Smooth muscle cell (in vitro differentiated cells): ENCODE measurements around the gene MTUS2. TPM values are rescaled to one million over a fixed set of nuclear protein-coding genes. Genes with fewer than 3 reads are reported as not detected.

Source experiments
- DNase-seq: peaks from one replicate; lab custom pipeline; 2025; ENCODE audit not compliant: unreplicated experiment; lab: John Stamatoyannopoulos, UW
- H2AFZ ChIP-seq: fragments of 200-600 bp; sonication (generic); 2 replicates; pipeline ENCODE4 v1.6.0; 2016; ENCODE audit warnings: antibody characterized with exemption, low read depth, mild to moderate bottlenecking
- H3F3A ChIP-seq: fragments of 200-600 bp; sonication (generic); 2 replicates; pipeline ENCODE4 v1.6.0; 2017; ENCODE audit warnings: antibody characterized with exemption, low read depth
- H3K27ac ChIP-seq: fragments of 200-600 bp; sonication (generic); 2 replicates; pipeline ENCODE4 v1.5.1; 2016; ENCODE audit warnings: low read depth, mild to moderate bottlenecking
- H3K27me3 ChIP-seq: fragments of 200-600 bp; sonication (generic); 2 replicates; pipeline ENCODE4 v1.6.1; 2016; ENCODE audit warnings: low read depth, mild to moderate bottlenecking
- H3K36me3 ChIP-seq: fragments of 200-600 bp; sonication (generic); 2 replicates; pipeline ENCODE4 v1.5.1; 2016; ENCODE audit warnings: low read depth
- H3K4me1 ChIP-seq: fragments of 200-600 bp; sonication (generic); 2 replicates; pipeline ENCODE4 v1.5.1; 2016; ENCODE audit warnings: low read depth
- H3K4me2 ChIP-seq: fragments of 200-600 bp; sonication (generic); 2 replicates; pipeline ENCODE4 v1.6.0; 2016; ENCODE audit warnings: mild to moderate bottlenecking
- H3K4me3 ChIP-seq: fragments of 200-600 bp; sonication (generic); 2 replicates; pipeline ENCODE4 v1.5.1; 2016; ENCODE audit warnings: mild to moderate bottlenecking
- H3K79me2 ChIP-seq: fragments of 200-600 bp; sonication (generic); 2 replicates; pipeline ENCODE4 v1.6.0; 2016; ENCODE audit warnings: low read depth, mild to moderate bottlenecking
- H3K9ac ChIP-seq: fragments of 200-600 bp; sonication (generic); 2 replicates; pipeline ENCODE4 v1.6.0; 2016; ENCODE audit warnings: low read depth
- H3K9me3 ChIP-seq: fragments of 200-600 bp; sonication (generic); replicated peaks from 2 replicates; pipeline ENCODE4 v1.5.1; 2016; ENCODE audit warnings: low read depth
- H4K20me1 ChIP-seq: fragments of 200-600 bp; sonication (generic); 2 replicates; pipeline ENCODE4 v1.6.0; 2016; ENCODE audit warnings: low read depth
- WGBS: methylation state at CpG from one replicate; pipeline ENCODE4 v1.1.7; 2016; ENCODE audit warnings: low lambda C conversion rate; 5-methylcytosine and 5-hydroxymethylcytosine counted together
- polyA plus RNA-seq: library from polyadenylated mRNA; unstranded; fragments of >200 nt; fragmentation: Nextera tagmentation; extraction: Ambion mirVana; gene quantifications from 2 replicates; pipeline ENCODE4 v1.2.1, GENCODE V29; 2016
- total RNA-seq: library from RNA; depleted of rRNA; stranded (reverse); fragments of >200 nt; gene quantifications from 2 replicates; pipeline ENCODE4 v1.2.3, GENCODE V29; 2014
- TF ChIP-seq, protein P1 (sequence below): fragments of 200-600 bp; sonication (generic); IDR thresholded peaks from 2 replicates; pipeline ENCODE4 v1.5.1; 2017; ENCODE audit warnings: borderline replicate concordance, mild to moderate bottlenecking, antibody characterized with exemption; ENCODE audit not compliant: insufficient read depth, poor library complexity, severe bottlenecking

Gene MTUS2
- total and polyA plus RNA-seq, 2 experiments from 2014 or later, result 0.06 to 0.63 TPM

GRCh38 chr13:29315847-29316246 lies 495.7 kb downstream of the MTUS2 start:
- H3F3A ChIP-seq, result no peaks in the 10 kb centered on the region
- TF ChIP-seq, protein P1, sequence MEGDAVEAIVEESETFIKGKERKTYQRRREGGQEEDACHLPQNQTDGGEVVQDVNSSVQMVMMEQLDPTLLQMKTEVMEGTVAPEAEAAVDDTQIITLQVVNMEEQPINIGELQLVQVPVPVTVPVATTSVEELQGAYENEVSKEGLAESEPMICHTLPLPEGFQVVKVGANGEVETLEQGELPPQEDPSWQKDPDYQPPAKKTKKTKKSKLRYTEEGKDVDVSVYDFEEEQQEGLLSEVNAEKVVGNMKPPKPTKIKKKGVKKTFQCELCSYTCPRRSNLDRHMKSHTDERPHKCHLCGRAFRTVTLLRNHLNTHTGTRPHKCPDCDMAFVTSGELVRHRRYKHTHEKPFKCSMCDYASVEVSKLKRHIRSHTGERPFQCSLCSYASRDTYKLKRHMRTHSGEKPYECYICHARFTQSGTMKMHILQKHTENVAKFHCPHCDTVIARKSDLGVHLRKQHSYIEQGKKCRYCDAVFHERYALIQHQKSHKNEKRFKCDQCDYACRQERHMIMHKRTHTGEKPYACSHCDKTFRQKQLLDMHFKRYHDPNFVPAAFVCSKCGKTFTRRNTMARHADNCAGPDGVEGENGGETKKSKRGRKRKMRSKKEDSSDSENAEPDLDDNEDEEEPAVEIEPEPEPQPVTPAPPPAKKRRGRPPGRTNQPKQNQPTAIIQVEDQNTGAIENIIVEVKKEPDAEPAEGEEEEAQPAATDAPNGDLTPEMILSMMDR, result no peak

DNA sequence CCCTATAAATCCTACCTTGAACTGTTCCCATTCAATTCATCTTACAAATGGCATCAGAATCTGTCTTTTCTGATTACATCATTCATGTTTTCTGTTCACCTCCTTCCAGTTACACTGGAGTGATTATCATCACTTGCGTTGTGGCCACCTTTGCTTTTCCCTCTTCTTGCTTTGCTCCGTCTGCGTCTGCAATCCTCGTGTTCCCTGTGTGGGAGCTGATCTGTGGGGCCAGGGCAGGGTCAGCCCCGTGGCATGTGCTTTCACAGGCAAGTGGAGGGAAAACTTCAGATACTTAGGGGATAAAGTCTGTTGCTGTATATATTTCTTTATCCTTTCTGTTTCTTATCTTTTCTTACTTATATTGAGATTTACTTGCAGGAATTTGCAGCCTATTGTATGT lies 497.7 kb downstream of the MTUS2 start:
- Histone ChIP-seq H3K9ac (no peak overlapping the region), H3K4me2 (no peak overlapping the region), H3K4me3 (no peak overlapping the region), H3K36me3 (no peaks in the 10 kb centered on the region), H3K4me1 (no peaks in the 10 kb centered on the region), H4K20me1 (no peaks in the 10 kb centered on the region), H2AFZ (no peak overlapping the region), H3F3A (no peaks in the 10 kb centered on the region), H3K79me2 (no peaks in the 10 kb centered on the region), H3K27me3 (no peaks in the 10 kb centered on the region), H3K27ac (no peak overlapping the region), H3K9me3 (no peaks in the 10 kb centered on the region)
- 27% methylated on average over 5 of the region's 5 CpGs for WGBS
- TF ChIP-seq, protein P1, result no peak
- no peak for DNase-seq

More at GRCh38 chr13:29315847-29316246, 495.7 kb downstream of the MTUS2 start:
- H3K27me3 ChIP-seq, result no peaks in the 10 kb centered on the region
- no peak overlapping the region for H3K4me3 ChIP-seq
- no peaks in the 10 kb centered on the region for H3K4me1 ChIP-seq
- WGBS, result 56% methylated on average over 2 of the region's 2 CpGs
- H3K9ac ChIP-seq, result no peak overlapping the region
- no peaks in the 10 kb centered on the region for H3K9me3 ChIP-seq
- DNase-seq, result no peak
- no peaks in the 10 kb centered on the region for H3K36me3 ChIP-seq
- H2AFZ ChIP-seq, result no peak overlapping the region
- no peak overlapping the region for H3K4me2 ChIP-seq
- no peaks in the 10 kb centered on the region for H3K79me2 ChIP-seq
- no peak overlapping the region for H3K27ac ChIP-seq
- no peaks in the 10 kb centered on the region for H4K20me1 ChIP-seq

DNA sequence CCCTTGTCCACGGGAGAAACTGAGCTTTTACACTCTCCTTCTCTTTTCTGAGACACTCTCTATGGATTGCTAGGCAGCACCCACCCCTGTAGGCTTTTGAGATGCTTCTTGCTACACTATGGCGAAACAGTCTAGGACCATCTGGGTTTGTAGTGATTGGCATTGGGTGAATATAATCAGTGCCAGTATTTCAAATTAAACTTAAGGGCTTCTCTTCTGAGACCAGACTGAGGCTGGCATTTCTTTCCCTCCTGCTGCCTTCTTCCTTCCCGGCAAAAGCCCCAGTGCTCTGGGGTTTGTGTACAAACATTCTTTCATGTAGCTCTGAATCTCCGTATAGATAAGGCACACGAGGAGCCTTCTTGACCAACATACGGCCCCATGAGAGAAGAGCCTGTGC lies 498.6 kb downstream of the MTUS2 start:
- peak overlapping the region; percentile 25 for H3K4me2 ChIP-seq
- H3K79me2 ChIP-seq, result no peaks in the 10 kb centered on the region
- no peak for DNase-seq
- WGBS, result 36% methylated on average over 6 of the region's 6 CpGs
- no peak overlapping the region for H3K9ac ChIP-seq
- no peaks in the 10 kb centered on the region for H3K9me3 ChIP-seq
- no peaks in the 10 kb centered on the region for H3K36me3 ChIP-seq
- H3K4me3 ChIP-seq, result no peak overlapping the region
- H3K4me1 ChIP-seq, result no peaks in the 10 kb centered on the region
- no peak overlapping the region for H3K27ac ChIP-seq
- TF ChIP-seq, protein P1, result no peak
- no peaks in the 10 kb centered on the region for H3K27me3 ChIP-seq
- no peaks in the 10 kb centered on the region for H3F3A ChIP-seq
- H2AFZ ChIP-seq, result peak overlapping the region; percentile 67
- no peaks in the 10 kb centered on the region for H4K20me1 ChIP-seq

- H2AFZ ChIP-seq, result no peak overlapping the region
- no peaks in the 10 kb centered on the region for H3K27me3 ChIP-seq
- no peaks in the 10 kb centered on the region for H3K9me3 ChIP-seq
- no peaks in the 10 kb centered on the region for H3K79me2 ChIP-seq
- H3F3A ChIP-seq, result no peaks in the 10 kb centered on the region
- no peak for DNase-seq
- no peaks in the 10 kb centered on the region for H3K36me3 ChIP-seq
- H3K9ac ChIP-seq, result no peak overlapping the region
- TF ChIP-seq, protein P1, result no peak
- H3K4me3 ChIP-seq, result no peak overlapping the region
- WGBS, result 69% methylated on average over 9 of the region's 9 CpGs
- no peak overlapping the region for H3K4me2 ChIP-seq
- no peaks in the 10 kb centered on the region for H4K20me1 ChIP-seq
- no peaks in the 10 kb centered on the region for H3K4me1 ChIP-seq
- H3K27ac ChIP-seq, result no peak overlapping the region
These were observed 499.3 kb downstream of the MTUS2 start for GRCh38 chr13:29319451-29319850.
